GM18519 (cell line): Measurements from ENCODE around the gene ANP32D.
"Not testable (repeated sequence)": the region's sequence is repeated elsewhere in the genome, so short reads cannot be mapped to it uniquely, and the experiment has no call there.

Experiments
- ATAC-seq: cut with Tn5 transposase; IDR thresholded peaks from one replicate; pipeline ENCODE4 v1.9.1; 2021; ENCODE audit warnings: mild to moderate bottlenecking, moderate library complexity; ENCODE audit not compliant: unreplicated experiment, low FRiP score

ANP32D gene

DNA sequence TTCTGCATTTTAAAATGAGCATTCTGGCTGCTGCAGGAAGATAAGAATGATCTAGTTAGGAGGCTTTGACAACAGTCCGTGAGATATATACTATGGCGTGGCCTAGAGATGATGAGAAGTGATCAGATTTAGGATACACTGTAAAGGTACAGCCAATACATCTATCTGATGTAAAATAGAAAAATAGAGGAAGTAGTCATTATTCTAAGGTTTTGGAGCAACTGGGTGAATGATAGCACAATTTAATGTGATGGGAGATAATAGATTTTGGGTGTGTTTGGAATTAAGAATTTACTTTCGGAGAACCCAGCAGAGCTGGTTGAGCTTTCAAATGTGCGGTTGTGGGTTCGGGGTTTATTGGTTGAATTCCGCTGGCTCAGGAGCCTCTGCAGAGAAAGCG, at the start of gene ANP32D:
ANP32D (plus strand) TSS at position 301 of the 400 bp plus-strand sequence. CDS start 106 bp downstream, outside the sequence.
- ATAC-seq: no peak

DNA sequence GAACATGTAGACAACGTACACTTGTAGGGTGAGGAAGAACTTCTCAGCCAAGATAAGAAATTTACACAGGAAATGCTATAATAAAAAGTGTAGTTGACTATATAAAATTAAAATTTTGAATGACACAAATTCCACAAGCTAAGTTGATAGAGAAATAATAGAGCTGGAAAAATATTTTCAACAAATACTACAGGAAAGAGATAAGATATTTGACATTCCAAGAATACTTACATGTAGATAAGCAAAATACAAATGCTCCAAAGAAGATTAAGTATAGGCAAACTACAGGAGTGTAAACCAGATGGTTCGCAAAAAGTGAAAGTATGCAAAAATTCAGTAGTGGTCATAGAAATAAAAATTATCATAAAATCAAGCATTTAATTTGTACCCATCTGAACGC, 49.2 kb upstream of the ANP32D start:
- ATAC-seq: no peak

DNA sequence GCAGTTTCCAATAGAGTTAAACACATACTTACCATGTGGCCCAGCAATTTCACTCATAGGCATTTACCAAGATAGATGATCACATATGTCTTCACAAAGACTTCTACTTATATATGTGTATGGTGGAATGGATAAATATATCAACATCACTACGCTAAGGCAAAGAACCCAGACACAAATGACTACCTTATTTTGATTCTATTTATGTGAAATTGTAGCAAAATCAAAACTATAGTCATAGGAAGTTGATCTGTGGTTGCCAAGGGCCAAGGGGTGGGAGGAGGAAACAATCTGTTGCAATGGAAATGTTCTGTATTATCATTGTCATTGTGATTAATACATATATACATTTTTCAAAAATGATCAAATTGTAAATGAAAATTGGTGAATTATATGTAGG, 47.7 kb upstream of the ANP32D start:
- no peak for ATAC-seq

DNA sequence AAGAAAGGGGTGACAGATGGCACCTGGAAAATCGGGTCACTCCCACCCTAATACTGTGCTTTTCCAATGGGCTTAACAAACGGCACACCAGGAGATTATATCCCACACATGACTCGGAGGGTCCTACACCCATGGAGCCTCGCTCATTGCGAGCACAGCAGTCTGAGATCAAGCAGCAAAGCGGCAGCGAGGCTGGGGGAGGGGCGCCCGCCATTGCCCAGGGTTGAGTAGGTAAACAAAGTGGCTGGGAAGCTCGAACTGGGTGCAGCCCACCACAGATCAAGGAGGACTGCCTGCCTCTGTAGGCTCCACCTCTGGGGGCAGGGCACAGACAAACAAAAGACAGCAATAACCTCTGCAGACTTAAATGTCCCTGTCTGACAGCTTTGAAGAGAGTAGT, 38.3 kb upstream of the ANP32D start:
- ATAC-seq: not testable (repeated sequence)

DNA sequence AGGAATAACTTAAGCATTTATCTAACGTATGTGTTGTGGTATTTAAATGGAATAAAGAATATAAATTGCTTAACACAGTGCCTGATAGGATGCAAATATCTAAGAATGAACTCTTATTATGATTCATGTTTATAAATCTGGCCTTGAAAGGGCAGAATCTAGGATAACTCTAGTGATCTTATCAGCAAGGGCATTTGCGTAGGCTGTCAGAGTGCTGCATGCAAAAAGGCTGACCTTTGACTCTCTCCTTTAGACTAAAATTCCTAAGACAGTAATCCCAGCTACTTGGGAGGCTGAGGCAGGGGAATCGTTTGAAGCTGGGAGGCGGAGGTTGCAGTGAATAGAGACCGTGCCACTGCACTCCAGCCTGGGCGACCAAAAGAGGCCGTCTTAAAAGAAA, 31.3 kb upstream of the ANP32D start:
- no peak for ATAC-seq

DNA sequence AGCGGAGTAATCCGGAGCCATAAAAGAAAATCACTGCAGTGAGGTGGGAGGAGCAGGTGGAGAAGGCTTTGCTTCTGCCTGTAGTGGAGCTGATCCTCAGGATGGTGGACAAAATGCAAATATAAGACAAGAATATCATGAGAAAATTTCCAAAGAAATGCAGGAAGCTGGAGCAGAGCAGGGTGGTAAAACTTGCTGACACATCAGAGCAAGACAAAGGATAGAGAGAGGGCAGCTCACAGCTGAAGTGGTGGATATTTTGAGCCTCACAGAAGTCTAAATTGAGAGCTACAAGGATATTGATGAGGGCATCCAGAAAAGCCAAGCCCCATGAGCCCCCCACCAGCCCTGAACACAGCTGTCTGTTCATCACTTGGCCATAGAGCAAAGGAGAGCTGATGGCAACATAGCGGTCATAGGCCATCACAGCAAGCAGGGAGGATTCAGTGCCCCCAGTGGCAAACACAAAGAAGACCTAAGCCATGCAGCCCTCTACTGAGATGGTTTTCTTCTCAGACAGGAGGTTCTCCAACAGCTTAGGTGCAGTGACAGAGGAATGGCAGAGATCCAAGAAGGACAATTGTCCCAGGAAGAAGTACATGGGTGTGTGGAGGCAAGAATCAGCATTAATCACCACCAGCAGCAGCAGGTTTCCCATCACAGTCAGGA, 30.0 kb upstream of the ANP32D start:
- ATAC-seq: no peak

DNA sequence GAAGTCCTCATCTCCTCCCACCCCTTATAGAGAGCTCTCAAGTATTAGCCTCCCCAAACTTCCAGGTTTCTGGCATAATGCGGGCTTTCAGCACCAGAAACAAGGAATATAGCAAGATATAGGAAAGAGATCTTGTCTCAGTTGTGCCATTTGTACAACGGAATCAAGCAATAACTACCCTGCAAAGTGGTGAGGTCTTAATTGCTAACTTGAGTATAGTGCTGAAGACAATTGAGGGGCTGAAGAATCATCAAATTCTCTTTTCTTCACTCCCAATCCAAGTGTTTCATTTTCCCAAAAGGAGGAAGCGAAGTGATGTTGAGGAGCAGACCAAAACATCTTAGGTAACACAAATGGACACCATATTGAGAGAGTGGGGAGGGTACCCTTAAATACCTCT, 26.8 kb upstream of the ANP32D start:
- ATAC-seq: no peak

DNA sequence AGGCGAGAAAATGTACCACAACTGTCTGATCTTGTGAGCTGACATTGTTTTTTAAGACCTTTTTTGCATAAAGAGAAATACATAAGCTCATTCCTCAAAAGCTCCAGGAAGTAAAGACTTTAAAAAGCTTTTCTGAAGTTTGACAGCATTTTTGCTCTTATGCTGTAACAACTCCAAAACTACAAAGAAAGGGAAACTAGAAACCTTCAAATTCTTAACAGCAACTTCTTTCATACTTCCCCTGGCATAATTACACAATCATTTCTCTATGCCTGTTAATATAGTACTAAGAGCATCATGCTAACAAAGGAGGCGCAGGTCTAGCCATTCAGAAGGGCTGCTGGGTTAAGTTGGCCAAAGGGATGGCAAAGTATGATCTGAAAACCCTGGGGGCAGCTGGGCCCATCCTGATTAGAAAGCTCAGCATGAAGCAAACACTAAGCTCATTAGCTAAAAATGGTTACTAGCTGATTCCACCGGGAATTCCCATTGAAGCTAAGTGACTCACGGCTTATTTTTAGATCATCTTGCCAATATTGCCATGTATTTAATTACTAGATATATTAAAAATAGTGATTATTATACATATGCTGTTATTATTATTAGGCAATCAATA, 26.1 kb upstream of the ANP32D start:
- no peak for ATAC-seq

DNA sequence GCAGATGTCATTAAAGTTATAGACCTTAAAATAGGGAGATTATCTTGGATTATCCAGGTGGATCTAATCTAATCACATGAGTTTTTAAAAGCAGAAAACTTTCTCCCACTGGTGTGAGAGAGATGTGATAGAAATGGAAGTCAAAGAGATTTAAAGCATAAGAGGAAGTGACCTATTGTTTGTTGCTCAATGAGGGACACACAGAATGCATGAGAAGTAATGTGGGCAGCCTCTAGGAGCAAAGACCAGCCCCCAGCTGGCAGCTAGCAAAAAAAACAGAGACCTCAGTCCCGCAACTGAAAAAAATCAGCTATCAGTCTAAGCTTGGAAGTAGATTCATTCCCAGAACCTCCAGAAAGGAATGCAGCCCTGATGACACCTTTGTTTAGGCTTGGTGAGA, 24.6 kb upstream of the ANP32D start:
- no peak for ATAC-seq

DNA sequence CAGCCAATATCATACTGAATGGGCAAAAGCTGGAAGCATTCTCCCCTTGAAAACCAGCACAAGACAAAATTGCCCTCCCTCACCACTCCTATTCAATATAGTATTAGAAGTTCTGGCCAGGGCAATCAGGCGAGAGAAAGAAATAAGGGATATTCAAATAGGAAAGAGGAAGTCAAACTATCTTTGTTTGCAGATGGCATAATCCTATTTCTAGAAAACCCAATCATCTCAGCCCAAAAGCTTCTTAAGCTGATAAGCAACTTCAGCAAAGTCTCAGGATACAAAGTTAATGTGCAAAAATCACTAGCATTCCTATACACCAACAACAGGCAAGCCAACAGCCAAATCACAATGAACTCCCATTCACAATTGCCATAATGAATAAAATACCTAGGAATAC, 21.0 kb upstream of the ANP32D start:
- ATAC-seq: no peak

DNA sequence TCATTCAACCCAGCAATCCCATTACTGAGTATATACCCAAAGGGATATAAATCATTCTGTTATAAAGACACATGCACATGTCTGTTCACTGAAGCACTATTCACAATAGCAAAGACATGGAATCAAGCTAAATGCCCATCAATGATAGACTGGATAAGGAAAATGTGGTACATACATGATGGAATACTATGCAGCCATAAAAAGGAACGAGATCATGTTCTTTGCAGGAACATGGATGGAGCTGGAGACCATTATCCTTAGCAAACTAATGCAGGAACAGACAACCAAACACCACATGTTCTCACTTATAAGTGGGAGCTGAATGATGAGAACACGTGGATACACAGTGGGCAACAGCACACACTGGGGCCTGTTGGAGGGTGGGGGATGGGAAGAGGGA, 19.4 kb upstream of the ANP32D start:
- not testable (repeated sequence) for ATAC-seq

DNA sequence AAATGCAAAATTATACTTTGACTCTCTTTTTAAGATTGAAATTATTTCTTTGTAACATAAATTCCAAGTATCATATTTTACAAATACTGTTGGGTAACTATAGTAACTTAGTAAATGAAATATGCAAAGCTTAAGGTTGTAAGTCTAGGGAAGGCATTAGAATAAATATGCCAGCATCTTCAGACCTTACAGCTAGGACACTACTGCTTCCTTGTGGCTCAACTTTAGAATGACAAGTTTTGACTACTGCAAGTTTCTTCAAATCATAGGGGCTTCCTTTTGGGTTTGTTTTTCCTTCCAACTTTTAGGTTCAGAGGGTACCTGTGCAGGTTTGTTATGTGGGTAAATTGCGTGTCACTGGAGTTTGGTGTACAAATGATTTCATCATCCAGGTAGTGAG, 17.7 kb upstream of the ANP32D start:
- no peak for ATAC-seq

DNA sequence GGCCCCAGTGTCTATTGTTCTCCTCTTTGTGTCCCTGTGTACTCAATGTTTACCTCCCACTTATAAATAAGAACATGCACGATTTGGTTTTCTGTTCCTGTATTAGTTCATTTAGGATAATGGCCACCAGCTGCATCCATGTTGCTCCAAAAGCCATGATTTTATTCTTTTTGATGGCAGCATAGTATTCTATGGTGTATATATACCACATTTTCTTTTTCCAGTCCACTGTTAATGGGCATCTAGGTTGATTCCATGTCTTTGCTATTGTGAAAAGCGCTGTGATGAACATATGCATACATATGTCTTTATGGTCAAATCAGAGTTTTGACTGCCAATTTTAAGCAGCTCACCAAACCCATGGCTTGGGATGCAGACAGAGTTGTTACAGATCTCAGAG, 17.2 kb upstream of the ANP32D start:
- no peak for ATAC-seq

DNA sequence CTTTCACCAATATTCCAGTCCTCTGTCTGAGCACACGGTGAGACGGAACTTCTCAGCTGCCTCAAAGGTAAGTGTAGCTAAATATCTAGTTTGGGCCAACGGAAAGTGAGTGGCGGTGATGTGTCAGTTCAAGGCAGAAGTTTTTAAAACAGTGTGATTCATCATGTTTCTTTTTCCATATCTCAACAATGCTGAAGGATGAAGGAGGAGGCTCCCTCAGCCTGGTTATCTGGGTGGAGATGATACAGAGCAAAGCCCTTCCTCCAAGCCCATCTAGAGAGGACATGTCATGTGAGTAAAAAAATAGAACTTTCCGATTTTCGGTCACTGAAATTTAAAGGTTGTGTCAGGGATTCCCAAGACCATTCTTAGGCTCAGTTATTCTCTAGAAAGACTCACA, 13.1 kb upstream of the ANP32D start:
- no peak for ATAC-seq

DNA sequence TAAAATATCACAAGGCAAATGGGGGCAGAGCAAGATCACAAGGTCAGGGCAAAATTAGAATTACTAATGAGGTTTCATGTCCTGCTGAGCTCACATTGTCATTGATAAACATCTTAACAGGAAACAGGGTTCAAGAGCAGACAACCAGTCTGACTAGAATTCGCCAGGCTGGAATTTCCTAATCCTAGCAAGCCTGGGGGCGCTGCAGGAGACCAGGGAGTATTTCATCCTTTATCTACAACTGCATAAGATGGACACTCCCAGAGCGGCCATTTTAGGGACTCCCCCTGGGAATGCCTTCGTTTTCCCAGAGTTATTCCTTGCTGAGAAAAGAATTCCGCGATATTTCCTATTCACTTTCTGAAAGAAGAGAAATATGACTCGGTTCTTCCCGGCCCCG, 3.3 kb upstream of the ANP32D start:
- ATAC-seq: not testable (repeated sequence)

DNA sequence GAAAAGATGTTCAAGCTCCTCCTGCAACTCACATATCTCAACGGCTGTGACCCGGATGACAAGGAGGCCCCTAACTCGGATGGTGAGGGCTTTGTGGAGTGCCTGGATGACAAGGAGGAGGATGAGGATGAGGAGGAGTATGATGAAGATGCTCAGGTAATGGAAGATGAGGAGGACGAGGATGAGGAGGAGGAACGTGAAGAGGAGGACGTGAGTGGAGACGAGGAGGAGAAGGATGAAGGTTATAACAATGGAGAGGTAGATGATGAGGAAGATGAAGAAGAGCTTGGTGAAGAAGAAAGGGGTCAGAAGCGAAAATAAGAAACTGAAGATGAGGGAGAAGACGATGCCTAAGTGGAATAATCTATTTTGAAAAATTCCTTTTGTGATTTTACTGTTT, 702 bp downstream of the ANP32D start:
- no peak for ATAC-seq

DNA sequence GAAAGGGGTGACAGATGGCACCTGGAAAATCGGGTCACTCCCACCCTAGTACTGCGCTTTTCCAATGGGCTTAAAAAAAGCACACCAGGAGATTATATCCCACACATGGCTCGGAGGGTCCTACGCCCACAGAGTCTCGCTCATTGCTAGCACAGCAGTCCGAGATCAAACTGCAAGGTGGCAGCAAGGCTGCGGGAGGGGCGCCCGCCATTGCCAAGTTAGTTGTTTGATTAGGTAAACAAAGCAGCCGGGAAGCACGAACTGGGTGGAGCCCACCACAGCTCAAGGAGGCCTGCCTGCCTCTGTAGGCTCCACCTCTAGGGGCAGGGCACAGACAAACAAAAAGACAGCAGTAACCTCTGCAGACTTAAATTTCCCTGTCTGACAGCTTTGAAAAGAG, 2.1 kb downstream of the ANP32D start:
- ATAC-seq: not testable (repeated sequence)

DNA sequence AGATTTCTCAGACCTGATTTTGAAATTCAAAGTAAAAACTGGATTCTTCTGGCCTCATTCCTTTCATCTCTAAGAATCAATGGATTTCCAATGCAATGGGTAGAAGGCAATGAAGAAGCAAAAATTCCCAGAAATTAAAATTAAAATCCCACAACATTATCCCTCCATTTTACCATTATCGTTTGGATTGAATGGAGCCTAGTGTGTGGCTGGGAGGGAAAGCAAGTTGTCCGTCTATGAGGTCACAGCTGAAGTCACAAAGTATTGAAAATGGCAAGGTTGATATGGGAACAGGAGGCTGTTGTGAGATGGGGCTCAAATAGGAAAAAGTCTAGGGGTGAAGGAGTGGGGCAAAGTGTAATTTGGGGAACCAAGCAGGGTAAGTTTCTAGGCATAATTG, 9.8 kb downstream of the ANP32D start, which contains the start of gene C12orf54:
C12orf54 (plus strand) TSS at position 301 of the 400 bp plus-strand sequence. CDS start 799 bp downstream, outside the sequence.
- no peak for ATAC-seq

DNA sequence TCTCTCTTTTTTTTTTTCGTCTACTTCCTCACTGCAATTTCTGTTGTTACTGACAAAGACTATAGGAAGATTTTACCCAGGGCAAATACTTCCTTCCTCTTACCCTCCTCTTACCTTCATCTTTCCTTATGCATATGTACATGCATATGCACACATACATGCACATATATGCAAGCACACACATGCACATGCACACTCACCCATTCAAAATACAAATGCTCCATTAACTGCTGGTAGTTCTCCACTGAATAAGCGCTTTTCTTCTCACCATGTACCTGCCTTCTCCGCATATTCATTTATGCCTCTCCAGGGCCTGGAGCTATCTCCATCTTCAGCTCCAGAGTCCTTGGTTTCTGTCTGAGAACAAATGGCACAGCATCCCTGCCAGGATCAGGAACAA, 10.6 kb downstream of the ANP32D start:
- ATAC-seq: no peak

DNA sequence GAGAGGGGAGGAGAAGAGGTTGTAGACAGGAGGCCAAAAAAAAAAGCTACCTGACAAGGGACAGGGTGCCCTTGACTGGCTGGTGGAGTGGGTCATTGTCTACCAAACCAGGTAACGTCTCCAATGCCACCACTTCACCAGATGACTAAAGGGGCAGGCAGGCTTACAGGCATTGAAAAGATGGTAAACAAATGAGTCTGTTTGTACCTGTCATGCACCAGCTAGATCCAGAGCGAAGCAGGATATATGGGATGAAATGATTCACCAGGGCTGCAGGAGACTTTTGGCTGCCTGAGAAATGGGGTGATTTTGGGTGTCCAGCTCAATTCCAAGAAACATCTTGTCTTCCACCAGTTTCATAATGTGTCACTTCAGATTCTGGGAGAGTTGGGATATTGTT, 13.9 kb downstream of the ANP32D start:
- no peak for ATAC-seq

DNA sequence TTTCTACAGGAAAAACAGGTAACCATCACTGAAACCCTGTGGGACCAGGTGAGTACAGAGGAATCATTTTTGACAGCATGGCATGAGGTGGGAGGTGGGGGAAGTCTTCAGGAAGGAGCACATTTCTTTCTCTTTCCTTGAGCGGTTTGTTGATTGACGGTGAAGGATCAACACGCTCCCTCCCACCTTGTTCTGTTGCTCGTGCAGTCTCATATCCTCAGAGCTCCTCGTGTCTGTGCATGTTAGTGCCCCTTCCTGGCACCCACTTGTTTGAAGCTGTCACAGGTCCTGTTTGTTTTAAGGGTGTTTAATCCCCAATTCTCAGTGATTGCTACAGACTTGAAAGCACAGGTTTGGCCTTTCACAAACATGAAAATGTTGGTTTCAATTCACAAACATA, 14.3 kb downstream of the ANP32D start:
- ATAC-seq: no peak

DNA sequence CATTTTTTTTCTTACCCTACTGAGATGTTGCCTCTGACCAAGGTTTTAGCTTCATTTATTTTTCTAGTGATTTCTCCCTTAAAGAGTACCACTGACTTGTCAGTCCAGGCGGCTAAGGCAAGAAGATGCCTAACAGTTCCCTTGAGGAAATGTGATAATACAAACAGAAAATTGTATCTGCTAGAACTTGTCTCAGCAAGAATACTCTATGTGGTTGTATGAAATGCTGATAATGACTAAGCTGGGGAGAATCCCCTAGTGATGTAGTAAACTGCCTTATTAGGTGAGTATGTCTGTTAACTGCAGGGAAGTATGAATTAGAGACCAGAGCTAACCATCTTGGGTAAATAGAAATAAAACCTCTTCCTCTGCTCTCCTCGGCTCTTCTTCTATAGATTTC, 16.7 kb downstream of the ANP32D start:
- ATAC-seq: peak; percentile 92
